ENCODE measurements around the gene ZNF605.
"Not testable (repeated sequence)": the region's sequence is repeated elsewhere in the genome, so short reads cannot be mapped to it uniquely, and the experiment has no call there.

ZNF605 gene

GRCh38 chr12:132904718-132905328 is 51.3 kb downstream of the ZNF605 start:
- DNase-seq (ENCODE audit: low spot score), result peak; percentile 31

GRCh38 chr12:132899033-132899432 is 57.1 kb downstream of the ZNF605 start:
- no peak for DNase-seq (ENCODE audit: low spot score)

- DNase-seq (ENCODE audit: low spot score), result no peak
Observed at GRCh38 chr12:132888852-132889251, 67.3 kb downstream of the ZNF605 start.

GRCh38 chr12:132887513-132888351 is 68.4 kb downstream of the ZNF605 start, which contains the start of gene CHFR:
TSS of gene CHFR (minus strand) at chr12:132887605. CDS start at chr12:132887328, 277 bp downstream.
- peak; percentile 98 for DNase-seq (ENCODE audit: low spot score)

- no peak for DNase-seq (ENCODE audit: low spot score)
Observed at GRCh38 chr12:132886529-132887477, 69.3 kb downstream of the ZNF605 start.

GRCh38 chr12:132881818-132882217 is 74.3 kb downstream of the ZNF605 start:
- no peak for DNase-seq (ENCODE audit: low spot score)

- not testable (repeated sequence) for DNase-seq (ENCODE audit: low spot score)
Observed at GRCh38 chr12:132874620-132875019, 81.5 kb downstream of the ZNF605 start.

- DNase-seq (ENCODE audit: low spot score), result no peak
Observed at GRCh38 chr12:132874175-132874574, 81.9 kb downstream of the ZNF605 start.

GRCh38 chr12:132873724-132874123 is 82.4 kb downstream of the ZNF605 start:
- DNase-seq (ENCODE audit: low spot score), result no peak

- no peak for DNase-seq (ENCODE audit: low spot score)
Observed at GRCh38 chr12:132872975-132873421, 83.1 kb downstream of the ZNF605 start.

GRCh38 chr12:132872073-132872855 is 83.8 kb downstream of the ZNF605 start:
- no peak for DNase-seq (ENCODE audit: low spot score)

- DNase-seq (ENCODE audit: low spot score), result no peak
Observed at GRCh38 chr12:132869551-132869950, 86.6 kb downstream of the ZNF605 start.
